ENCODE measurements around the gene ZP3. TPM values are rescaled to one million over a fixed set of nuclear protein-coding genes. Genes with fewer than 3 reads are reported as not detected.

ZP3 gene
- total and polyA plus RNA-seq, 2 of the 8 experiments (the other 6 are each of a cell fraction or from before 2014, with no cell fraction given) = 1.5 to 2.4 TPM

DNA sequence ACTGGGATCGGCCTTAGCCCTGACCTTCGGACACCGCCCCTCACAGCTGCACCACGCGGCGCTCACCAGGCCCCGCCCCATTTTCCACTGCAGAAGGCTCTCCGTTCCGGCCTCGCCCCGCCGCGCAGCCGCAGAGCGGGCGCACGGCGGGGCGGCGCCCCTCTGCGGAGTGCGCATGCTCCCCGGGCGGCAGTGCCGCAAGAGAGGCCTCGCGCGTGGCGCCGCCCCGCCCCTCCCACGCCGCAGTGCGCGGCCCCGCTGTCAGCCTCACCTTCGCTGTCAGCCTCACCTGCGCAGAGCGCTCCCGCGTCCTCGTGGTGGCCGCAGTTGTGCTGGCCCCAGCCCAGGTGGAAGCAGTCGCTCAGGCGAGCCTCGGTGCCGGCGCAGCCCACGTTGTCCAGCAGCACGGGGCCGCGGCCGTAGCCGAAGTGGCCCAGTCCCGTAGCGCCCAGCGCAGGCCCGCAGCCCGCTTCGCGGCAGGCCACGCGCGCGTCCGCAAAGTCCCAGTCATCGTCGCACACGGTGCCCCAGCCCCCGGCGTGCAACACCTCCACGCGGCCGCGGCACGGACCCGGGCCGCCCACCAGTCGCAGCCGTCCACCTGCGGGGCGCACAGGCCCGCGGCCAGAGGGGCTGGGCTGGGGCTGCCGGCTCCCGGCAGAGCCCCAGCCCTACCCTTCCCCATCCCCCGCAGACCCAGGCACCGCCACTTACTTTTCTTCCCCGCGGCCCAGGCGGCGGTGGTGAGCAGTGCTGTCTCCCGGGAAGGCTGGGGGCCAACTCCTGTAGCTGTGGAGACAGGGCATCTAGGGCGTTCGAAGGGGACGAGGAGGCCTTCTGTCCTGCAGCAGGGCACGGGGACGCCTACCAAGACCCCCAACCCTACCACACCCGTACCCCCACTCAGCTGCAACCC is 31.4 kb upstream of the ZP3 start (continued):
- TF ChIP-seq, protein P1, sequence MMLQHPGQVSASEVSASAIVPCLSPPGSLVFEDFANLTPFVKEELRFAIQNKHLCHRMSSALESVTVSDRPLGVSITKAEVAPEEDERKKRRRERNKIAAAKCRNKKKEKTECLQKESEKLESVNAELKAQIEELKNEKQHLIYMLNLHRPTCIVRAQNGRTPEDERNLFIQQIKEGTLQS (IDR thresholded peaks at IDR 0.05; ENCODE audit: insufficient read depth, low read depth, low read length) = no peak
- TF ChIP-seq ASH2L (IDR thresholded peaks at IDR 0.05; ENCODE audit: low read length) (peak; percentile 42), BRCA1 (IDR thresholded peaks at IDR 0.05; ENCODE audit: low read depth, low read length) (no peak), HDAC6 (IDR thresholded peaks at IDR 0.05; ENCODE audit: low read depth, low read length) (no peak), KDM4A (IDR thresholded peaks at IDR 0.05; ENCODE audit: low read depth, low read length, severe bottlenecking) (peak; percentile 90), JUN (IDR thresholded peaks at IDR 0.05; ENCODE audit: low read depth, low read length) (no peak), CHD2 (IDR thresholded peaks at IDR 0.05; ENCODE audit: low read length) (no peak), SAP30 (IDR thresholded peaks at IDR 0.05; ENCODE audit: insufficient read depth, insufficient replicate concordance, low read length) (no peak), EZH2 (IDR thresholded peaks at IDR 0.05; ENCODE audit: low read depth, low read length, severe bottlenecking) (no peak), RBBP5 (IDR thresholded peaks at IDR 0.05; ENCODE audit: borderline replicate concordance, low read depth, low read length) (peak; percentile 76; the same call in 1 of the 2 replicates), RAD21 (IDR thresholded peaks at IDR 0.05 in 1 of 2, conservative IDR thresholded peaks at IDR 0.05 in 1 of 2; ENCODE audit: low read depth in 2 of 2, low read length in 2 of 2) (peak in 1 of 2 experiments; percentile 8; a peak in 2 of 4 replicates), SRF (IDR thresholded peaks at IDR 0.05; ENCODE audit: low read depth, low read length) (no peak), NRF1 (IDR thresholded peaks at IDR 0.05; ENCODE audit: low read depth, low read length) (peak; percentile 93), TAF1 (IDR thresholded peaks at IDR 0.05; ENCODE audit: low read depth, low read length) (peak; percentile 51)
- TF ChIP-seq, protein P2, sequence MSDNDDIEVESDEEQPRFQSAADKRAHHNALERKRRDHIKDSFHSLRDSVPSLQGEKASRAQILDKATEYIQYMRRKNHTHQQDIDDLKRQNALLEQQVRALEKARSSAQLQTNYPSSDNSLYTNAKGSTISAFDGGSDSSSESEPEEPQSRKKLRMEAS (IDR thresholded peaks at IDR 0.05) = peak; percentile 91
